ENCODE measurements around the gene LRRC4C. TPM values are rescaled to one million over a fixed set of nuclear protein-coding genes. Genes with fewer than 3 reads are reported as not detected.

LRRC4C gene
- total and polyA plus RNA-seq, 2 donors (not counting 3 experiments of a cell fraction or from before 2014, with no cell fraction given): not detected

- Histone ChIP-seq H3K27ac (ENCODE audit: insufficient read depth, low read depth, low read length) (no peak overlapping the region), H3K9me1 (replicated peaks; ENCODE audit: control insufficient read depth, extremely low read depth, insufficient read depth, low read length) (no peaks in the 10 kb centered on the region), H4K20me1 (replicated peaks; ENCODE audit: control insufficient read depth, extremely low read depth, insufficient read depth, low read length) (no peaks in the 10 kb centered on the region), H2AFZ (ENCODE audit: low read depth, low read length) (no peak overlapping the region), H3K36me3 (ENCODE audit: control insufficient read depth in 2 of 2, extremely low read depth in 1 of 2, insufficient read depth in 2 of 2, low read length in 2 of 2) (no peaks in the 10 kb centered on the region), H3K9ac (replicated peaks; ENCODE audit: extremely low read depth, insufficient read depth, low read length) (no peak overlapping the region), H3K27me3 (ENCODE audit: control insufficient read depth in 2 of 2, insufficient read depth in 2 of 2, low read length in 2 of 2) (no peaks in the 10 kb centered on the region), H3K9me3 (replicated peaks; ENCODE audit: control insufficient read depth, insufficient read depth, low read length) (no peaks in the 10 kb centered on the region), H3K4me1 (ENCODE audit: control insufficient read depth, extremely low read depth, insufficient read depth, low read length) (no peaks in the 10 kb centered on the region), H3K4me2 (ENCODE audit: insufficient read depth, low read length) (no peak overlapping the region), H3K4me3 (replicated peaks in 1 of 3; ENCODE audit: insufficient read depth in 1 of 3, low read depth in 1 of 3, low read length in 3 of 3) (no peak overlapping the region), H3K79me2 (ENCODE audit: control insufficient read depth, insufficient read depth, low read length) (no peaks in the 10 kb centered on the region)
- TF ChIP-seq EZH2 (IDR thresholded peaks at IDR 0.05; ENCODE audit: borderline replicate concordance, low read depth, low read length, severe bottlenecking) (no peak), JUN (IDR thresholded peaks at IDR 0.05; ENCODE audit: borderline replicate concordance, insufficient read depth, insufficient read length, low read depth) (no peak), POLR2A (IDR thresholded peaks at IDR 0.05; ENCODE audit: low read depth, low read length) (no peak)
- ChIA-PET CTCF (no interaction called here), POLR2A (no interaction called here)
- no TSS peak for BruUV-seq (replicated peaks)
- no peak for FAIRE-seq
- intact Hi-C loops (cut with micrococcal nuclease) (no loop called here), dilution Hi-C loops (cut with MboI; ENCODE audit: extremely low pct_ligation_motif_present, low sequenced_read_pairs) (no loop called here)
- no peak for DNase-seq (ENCODE audit: low read depth, low spot score)
These were observed 892.1 kb downstream of the LRRC4C start for GRCh38 chr11:40567392-40567791.

GRCh38 chr11:40544162-40544561, 915.3 kb downstream of the LRRC4C start:
- DNase-seq (ENCODE audit: low read depth, low spot score) (no peak), FAIRE-seq (no peak)
- no peak for TF ChIP-seq GATA2 (IDR thresholded peaks at IDR 0.05; ENCODE audit: insufficient read depth, insufficient read length, low read depth, low read length)
- TF ChIP-seq EZH2 (IDR thresholded peaks at IDR 0.05; ENCODE audit: borderline replicate concordance, low read depth, low read length, severe bottlenecking): no peak
- TF ChIP-seq POLR2AphosphoS5 (IDR thresholded peaks at IDR 0.05; ENCODE audit: insufficient read depth, low read depth, low read length): no peak
- no peak for TF ChIP-seq MYC (IDR thresholded peaks at IDR 0.05; ENCODE audit: low read depth, low read length)
- TF ChIP-seq FOS (IDR thresholded peaks at IDR 0.05; ENCODE audit: borderline replicate concordance, insufficient read depth, low read length): no peak
- no peak for TF ChIP-seq POLR2A (IDR thresholded peaks at IDR 0.05; ENCODE audit: low read depth, low read length)
- no peak for TF ChIP-seq JUN (IDR thresholded peaks at IDR 0.05; ENCODE audit: borderline replicate concordance, insufficient read depth, insufficient read length, low read depth)
- no peak for TF ChIP-seq MAX (IDR thresholded peaks at IDR 0.05; ENCODE audit: insufficient read depth, insufficient read length)
- no peak for TF ChIP-seq CTCF (IDR thresholded peaks at IDR 0.05; ENCODE audit: extremely low read depth in 1 of 2, insufficient read depth in 1 of 2, low read depth in 1 of 2, low read length in 2 of 2)
- H3K27me3 ChIP-seq (ENCODE audit: control insufficient read depth in 2 of 2, insufficient read depth in 2 of 2, low read length in 2 of 2): no peaks in the 10 kb centered on the region
- H3K9ac ChIP-seq (replicated peaks; ENCODE audit: extremely low read depth, insufficient read depth, low read length): no peak overlapping the region
- no peak overlapping the region for H3K27ac ChIP-seq (ENCODE audit: insufficient read depth, low read depth, low read length)
- H3K4me1 ChIP-seq (ENCODE audit: control insufficient read depth, extremely low read depth, insufficient read depth, low read length): no peaks in the 10 kb centered on the region
- H3K4me3 ChIP-seq (replicated peaks in 1 of 3; ENCODE audit: insufficient read depth in 1 of 3, low read depth in 1 of 3, low read length in 3 of 3): no peak overlapping the region
- H3K79me2 ChIP-seq (ENCODE audit: control insufficient read depth, insufficient read depth, low read length): no peaks in the 10 kb centered on the region
- POLR2A ChIA-PET: no interaction called here
- H4K20me1 ChIP-seq (replicated peaks; ENCODE audit: control insufficient read depth, extremely low read depth, insufficient read depth, low read length): no peaks in the 10 kb centered on the region
- intact Hi-C loops (cut with micrococcal nuclease) (no loop called here), dilution Hi-C loops (cut with MboI; ENCODE audit: extremely low pct_ligation_motif_present, low sequenced_read_pairs) (no loop called here)
- CTCF ChIA-PET: no interaction called here
- no TSS peak for BruUV-seq (replicated peaks)
- no peak overlapping the region for H2AFZ ChIP-seq (ENCODE audit: low read depth, low read length)
- no peak overlapping the region for H3K4me2 ChIP-seq (ENCODE audit: insufficient read depth, low read length)
- H3K9me1 ChIP-seq (replicated peaks; ENCODE audit: control insufficient read depth, extremely low read depth, insufficient read depth, low read length): no peaks in the 10 kb centered on the region
- no peaks in the 10 kb centered on the region for H3K9me3 ChIP-seq (replicated peaks; ENCODE audit: control insufficient read depth, insufficient read depth, low read length)
- no peaks in the 10 kb centered on the region for H3K36me3 ChIP-seq (ENCODE audit: control insufficient read depth in 2 of 2, extremely low read depth in 1 of 2, insufficient read depth in 2 of 2, low read length in 2 of 2)

All from endothelial cell of umbilical vein (primary cell).